RWPE2 (cell line): Measurements from ENCODE around the gene PACSIN3.

Experiments used
- ATAC-seq: fragments of 200-7000 bp; cut with Tn5 transposase; 3 replicates; pipeline ENCODE4 v1.9.1; 2021; ENCODE audit warnings: low read depth
- DNase-seq: peaks from one replicate; pipeline ENCODE4 v3.0.0-alpha.2; 2020; ENCODE audit warnings: low spot score
- H3K27ac ChIP-seq: fragments of 450-650 bp; 2 replicates; pipeline ENCODE4 v1.5.1; 2017; ENCODE audit warnings: mild to moderate bottlenecking; ENCODE audit not compliant: poor library complexity, severe bottlenecking
- H3K27me3 ChIP-seq: fragments of 250-450 bp; sonication (Bioruptor Pico); 2 replicates; pipeline ENCODE4 v1.5.1; 2021; ENCODE audit warnings: mild to moderate bottlenecking, moderate library complexity; ENCODE audit not compliant: insufficient read depth, poor library complexity, severe bottlenecking
- H3K36me3 ChIP-seq: fragments of 250-450 bp; sonication (Bioruptor Pico); 2 replicates; pipeline ENCODE4 v1.5.1; 2020; ENCODE audit warnings: low read depth, mild to moderate bottlenecking, moderate library complexity
- H3K4me1 ChIP-seq: fragments of 250-450 bp; sonication (Bioruptor Pico); 2 replicates; pipeline ENCODE4 v1.5.1; 2021; ENCODE audit warnings: mild to moderate bottlenecking, moderate library complexity; ENCODE audit not compliant: insufficient read depth, poor library complexity, severe bottlenecking
- H3K4me3 ChIP-seq: fragments of 250-450 bp; sonication (Bioruptor Pico); 2 replicates; pipeline ENCODE4 v1.5.1; 2021; ENCODE audit warnings: mild to moderate bottlenecking, moderate library complexity; ENCODE audit not compliant: severe bottlenecking
- H3K9me3 ChIP-seq: fragments of 250-450 bp; sonication (Bioruptor Pico); 2 replicates; pipeline ENCODE4 v1.5.1; 2021; ENCODE audit warnings: mild to moderate bottlenecking, moderate library complexity; ENCODE audit not compliant: severe bottlenecking
- TF ChIP-seq, protein P1 (sequence below): fragments of 450-650 bp; IDR thresholded peaks from one replicate; pipeline ENCODE4 v1.5.1; 2017; ENCODE audit warnings: mild to moderate bottlenecking, moderate library complexity; ENCODE audit not compliant: poor library complexity, severe bottlenecking

Gene PACSIN3

DNA sequence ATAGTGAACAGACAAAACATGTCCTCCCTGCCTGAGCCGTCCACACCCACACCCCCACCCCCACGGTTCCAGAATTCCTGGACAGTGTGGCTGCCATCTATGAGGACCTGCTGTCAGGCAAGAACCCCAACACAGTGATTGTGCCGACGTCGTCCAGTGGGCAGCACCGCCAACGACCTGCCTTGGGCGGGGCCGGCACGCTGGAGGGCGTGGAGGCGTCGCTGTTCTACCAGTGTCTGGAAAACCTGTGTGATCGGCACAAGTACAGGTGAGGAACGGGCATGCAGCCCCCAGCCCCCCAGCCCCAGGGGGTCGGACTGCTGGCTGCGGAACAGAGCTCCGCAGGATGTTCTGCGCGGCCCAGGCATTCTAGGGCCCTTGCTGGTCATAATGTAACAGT is 29.3 kb downstream of the PACSIN3 start:
- no peaks in the 10 kb centered on the region for H3K36me3 ChIP-seq
- no peaks in the 10 kb centered on the region for H3K4me1 ChIP-seq
- DNase-seq = no peak
- H3K4me3 ChIP-seq = no peak overlapping the region
- no peak overlapping the region for H3K27ac ChIP-seq
- H3K9me3 ChIP-seq = no peaks in the 10 kb centered on the region
- ATAC-seq = no peak
- TF ChIP-seq, protein P1, sequence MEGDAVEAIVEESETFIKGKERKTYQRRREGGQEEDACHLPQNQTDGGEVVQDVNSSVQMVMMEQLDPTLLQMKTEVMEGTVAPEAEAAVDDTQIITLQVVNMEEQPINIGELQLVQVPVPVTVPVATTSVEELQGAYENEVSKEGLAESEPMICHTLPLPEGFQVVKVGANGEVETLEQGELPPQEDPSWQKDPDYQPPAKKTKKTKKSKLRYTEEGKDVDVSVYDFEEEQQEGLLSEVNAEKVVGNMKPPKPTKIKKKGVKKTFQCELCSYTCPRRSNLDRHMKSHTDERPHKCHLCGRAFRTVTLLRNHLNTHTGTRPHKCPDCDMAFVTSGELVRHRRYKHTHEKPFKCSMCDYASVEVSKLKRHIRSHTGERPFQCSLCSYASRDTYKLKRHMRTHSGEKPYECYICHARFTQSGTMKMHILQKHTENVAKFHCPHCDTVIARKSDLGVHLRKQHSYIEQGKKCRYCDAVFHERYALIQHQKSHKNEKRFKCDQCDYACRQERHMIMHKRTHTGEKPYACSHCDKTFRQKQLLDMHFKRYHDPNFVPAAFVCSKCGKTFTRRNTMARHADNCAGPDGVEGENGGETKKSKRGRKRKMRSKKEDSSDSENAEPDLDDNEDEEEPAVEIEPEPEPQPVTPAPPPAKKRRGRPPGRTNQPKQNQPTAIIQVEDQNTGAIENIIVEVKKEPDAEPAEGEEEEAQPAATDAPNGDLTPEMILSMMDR = no peak
- H3K27me3 ChIP-seq = no peaks in the 10 kb centered on the region

DNA sequence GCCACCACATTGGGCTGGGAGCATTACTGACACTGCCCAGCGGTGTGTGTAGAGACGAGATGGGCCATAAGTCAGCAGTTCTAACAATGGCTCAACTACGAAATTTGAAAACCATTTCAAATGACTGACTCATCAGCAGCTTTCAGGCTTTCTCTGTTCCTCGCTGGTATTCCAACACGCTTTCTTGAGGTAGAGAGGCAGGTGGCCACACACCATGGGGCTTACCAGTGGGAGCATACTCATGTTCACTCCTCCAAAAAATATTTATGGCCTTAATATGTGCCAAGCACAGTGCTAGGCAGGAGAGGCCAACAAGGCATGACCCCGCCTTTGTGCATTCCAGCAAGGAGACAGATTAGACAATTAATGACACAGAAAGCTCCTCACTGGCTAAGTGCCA is 29.9 kb downstream of the PACSIN3 start:
- no peaks in the 10 kb centered on the region for H3K4me1 ChIP-seq
- no peaks in the 10 kb centered on the region for H3K27me3 ChIP-seq
- no peaks in the 10 kb centered on the region for H3K9me3 ChIP-seq
- TF ChIP-seq, protein P1 = no peak
- ATAC-seq (no peak; the same call in 2 of the 3 replicates), DNase-seq (no peak)
- H3K4me3 ChIP-seq = no peak overlapping the region
- H3K27ac ChIP-seq = no peak overlapping the region
- no peaks in the 10 kb centered on the region for H3K36me3 ChIP-seq

DNA sequence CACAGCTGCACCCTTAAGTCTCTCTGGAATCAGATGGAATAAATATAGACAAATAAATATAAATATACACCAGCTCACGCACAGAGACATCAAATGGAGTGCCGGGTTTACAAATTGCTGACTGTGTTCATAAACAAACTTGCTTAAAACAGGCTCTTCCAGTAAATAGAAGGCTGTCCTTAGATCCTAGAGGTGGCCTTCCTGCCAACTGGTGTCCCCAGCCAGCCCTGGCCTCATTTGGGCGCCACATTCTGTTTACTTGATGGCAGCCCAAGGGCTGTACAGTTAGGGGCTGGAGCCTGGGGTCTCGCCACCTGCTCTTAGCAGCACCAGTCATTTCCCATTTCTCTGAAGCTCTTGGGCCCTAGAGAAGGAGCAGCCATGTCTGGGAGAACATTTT is 30.4 kb downstream of the PACSIN3 start:
- no peaks in the 10 kb centered on the region for H3K9me3 ChIP-seq
- DNase-seq (no peak), ATAC-seq (no peak)
- TF ChIP-seq, protein P1 = no peak
- H3K4me1 ChIP-seq = no peaks in the 10 kb centered on the region
- H3K36me3 ChIP-seq = no peaks in the 10 kb centered on the region
- no peaks in the 10 kb centered on the region for H3K27me3 ChIP-seq
- H3K27ac ChIP-seq = no peak overlapping the region
- H3K4me3 ChIP-seq = no peak overlapping the region

DNA sequence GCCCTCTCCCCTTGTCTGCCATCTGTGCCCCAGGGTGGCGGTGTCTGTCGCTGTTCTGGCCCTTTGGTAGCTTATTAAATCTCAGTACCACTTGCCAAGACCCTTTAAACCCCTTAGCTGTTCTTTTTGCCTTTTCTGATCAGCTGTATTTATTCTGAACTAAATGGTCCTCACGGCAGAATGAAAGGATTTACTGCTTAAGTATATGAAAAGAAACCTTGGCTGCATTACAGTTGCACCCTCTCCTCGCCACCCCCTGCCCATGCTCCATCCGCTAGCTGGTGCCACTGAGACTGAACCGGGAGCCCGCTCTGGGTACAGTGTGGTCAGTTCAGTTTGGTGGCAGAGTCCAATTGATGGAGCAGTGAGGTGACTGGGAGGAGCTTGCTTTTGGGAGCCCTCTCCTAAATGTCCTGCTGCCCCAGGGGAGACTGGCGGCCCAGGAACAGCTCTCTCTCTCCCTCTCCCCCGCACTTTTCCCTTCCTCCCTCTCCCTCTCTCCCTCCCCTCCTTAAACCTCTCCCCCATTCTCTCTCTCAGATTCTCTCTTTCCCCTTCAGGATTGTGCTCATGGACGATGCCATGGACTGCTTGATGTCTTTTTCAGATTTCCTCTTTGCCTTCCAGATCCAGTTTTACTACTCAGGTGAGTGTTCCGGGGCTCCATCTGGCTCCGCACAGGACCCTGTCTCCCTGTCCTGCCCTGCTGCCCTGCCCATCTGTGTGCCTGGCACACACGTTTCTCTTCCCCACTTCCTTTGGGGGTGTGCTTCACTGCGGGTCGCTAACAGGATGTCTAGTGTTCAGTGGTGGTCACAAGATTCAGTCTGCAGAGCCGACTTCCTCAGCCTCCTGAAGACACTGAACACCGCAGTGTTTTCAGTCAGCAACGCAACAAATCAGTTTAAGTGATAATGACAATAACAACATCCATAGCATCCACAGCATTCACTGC is 31.3 kb downstream of the PACSIN3 start:
- ATAC-seq (no peak), DNase-seq (no peak)
- Histone ChIP-seq H3K4me1 (no peaks in the 10 kb centered on the region), H3K4me3 (no peak overlapping the region), H3K27me3 (no peaks in the 10 kb centered on the region), H3K9me3 (no peaks in the 10 kb centered on the region), H3K36me3 (no peaks in the 10 kb centered on the region), H3K27ac (no peak overlapping the region)
- TF ChIP-seq, protein P1 = no peak
